Measurements from ENCODE around the gene SLC2A2. TPM values are rescaled to one million over a fixed set of nuclear protein-coding genes. Genes with fewer than 3 reads are reported as not detected.
A peak's percentile ranks its signal among the peaks of the same experiment; 100 is the strongest.

SLC2A2 gene
- total RNA-seq, 1 experiment from 2014 or later = 4.6 TPM

GRCh38 chr3:171021377-171021776, 5.1 kb downstream of the SLC2A2 start:
- Mint-ChIP-seq H3K27ac (ENCODE audit: unreplicated experiment) (no peak overlapping the region), H3K36me3 (ENCODE audit: insufficient read depth, unreplicated experiment) (no peaks in the 10 kb centered on the region), H3K4me1 (ENCODE audit: low read depth, unreplicated experiment) (peaks cover 20% of the 10 kb centered on the region), H3K4me3 (ENCODE audit: unreplicated experiment) (no peak overlapping the region), H3K9me3 (ENCODE audit: unreplicated experiment) (no peaks in the 10 kb centered on the region), H3K27me3 (ENCODE audit: insufficient read depth, unreplicated experiment) (no peaks in the 10 kb centered on the region)
- Histone ChIP-seq H3K4me1 (peaks cover 16% of the 10 kb centered on the region; the same call in 1 of the 2 replicates), H3K4me3 (ENCODE audit: low read depth, low read length) (no peak overlapping the region), H3K27me3 (replicated peaks; ENCODE audit: control insufficient read depth, insufficient read depth, low read length) (no peaks in the 10 kb centered on the region), H3K36me3 (ENCODE audit: control insufficient read depth, insufficient read depth, low read length) (no peaks in the 10 kb centered on the region; the same call in 1 of the 2 replicates), H3K9me3 (no peaks in the 10 kb centered on the region)
- intact Hi-C loops (cut with micrococcal nuclease; ENCODE audit: unreplicated experiment) = no loop called here
- TF ChIP-seq, protein P1, sequence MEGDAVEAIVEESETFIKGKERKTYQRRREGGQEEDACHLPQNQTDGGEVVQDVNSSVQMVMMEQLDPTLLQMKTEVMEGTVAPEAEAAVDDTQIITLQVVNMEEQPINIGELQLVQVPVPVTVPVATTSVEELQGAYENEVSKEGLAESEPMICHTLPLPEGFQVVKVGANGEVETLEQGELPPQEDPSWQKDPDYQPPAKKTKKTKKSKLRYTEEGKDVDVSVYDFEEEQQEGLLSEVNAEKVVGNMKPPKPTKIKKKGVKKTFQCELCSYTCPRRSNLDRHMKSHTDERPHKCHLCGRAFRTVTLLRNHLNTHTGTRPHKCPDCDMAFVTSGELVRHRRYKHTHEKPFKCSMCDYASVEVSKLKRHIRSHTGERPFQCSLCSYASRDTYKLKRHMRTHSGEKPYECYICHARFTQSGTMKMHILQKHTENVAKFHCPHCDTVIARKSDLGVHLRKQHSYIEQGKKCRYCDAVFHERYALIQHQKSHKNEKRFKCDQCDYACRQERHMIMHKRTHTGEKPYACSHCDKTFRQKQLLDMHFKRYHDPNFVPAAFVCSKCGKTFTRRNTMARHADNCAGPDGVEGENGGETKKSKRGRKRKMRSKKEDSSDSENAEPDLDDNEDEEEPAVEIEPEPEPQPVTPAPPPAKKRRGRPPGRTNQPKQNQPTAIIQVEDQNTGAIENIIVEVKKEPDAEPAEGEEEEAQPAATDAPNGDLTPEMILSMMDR (IDR thresholded peaks at IDR 0.05; ENCODE audit: insufficient read depth in 1 of 2, low read depth in 1 of 2, low read length in 1 of 2, severe bottlenecking in 1 of 2, unreplicated experiment in 1 of 2) = no peak
- POLR2A ChIA-PET = no interaction called here
- CTCF ChIA-PET = no interaction called here
- no TSS peak for BruUV-seq (replicated peaks)
- DNase-seq = no peak

GRCh38 chr3:171018156-171018935, 8.2 kb downstream of the SLC2A2 start:
- Mint-ChIP-seq H3K9me3 (ENCODE audit: unreplicated experiment) (no peaks in the 10 kb centered on the region), H3K36me3 (ENCODE audit: insufficient read depth, unreplicated experiment) (no peaks in the 10 kb centered on the region), H3K4me1 (ENCODE audit: low read depth, unreplicated experiment) (peaks cover 7% of the 10 kb centered on the region), H3K27ac (ENCODE audit: unreplicated experiment) (no peak overlapping the region), H3K4me3 (ENCODE audit: unreplicated experiment) (no peak overlapping the region), H3K27me3 (ENCODE audit: insufficient read depth, unreplicated experiment) (no peaks in the 10 kb centered on the region)
- TF ChIP-seq, protein P1 (IDR thresholded peaks at IDR 0.05; ENCODE audit: insufficient read depth in 1 of 2, low read depth in 1 of 2, low read length in 1 of 2, severe bottlenecking in 1 of 2, unreplicated experiment in 1 of 2) = peak; percentile 16 to 60
- Histone ChIP-seq H3K4me3 (ENCODE audit: low read depth, low read length) (no peak overlapping the region), H3K27me3 (replicated peaks; ENCODE audit: control insufficient read depth, insufficient read depth, low read length) (no peaks in the 10 kb centered on the region), H3K36me3 (ENCODE audit: control insufficient read depth, insufficient read depth, low read length) (no peaks in the 10 kb centered on the region), H3K9me3 (no peaks in the 10 kb centered on the region), H3K4me1 (peaks cover 11% of the 10 kb centered on the region)
- DNase-seq = peak in 1 of 2 experiments; percentile 41
- CTCF ChIA-PET = no interaction called here
- intact Hi-C loops (cut with micrococcal nuclease; ENCODE audit: unreplicated experiment) = no loop called here
- POLR2A ChIA-PET = no interaction called here
- BruUV-seq (replicated peaks) = no TSS peak

GRCh38 chr3:171013822-171014748, 12.4 kb downstream of the SLC2A2 start:
- BruUV-seq (replicated peaks) = no TSS peak
- peak in 1 of 2 experiments; percentile 44 for DNase-seq
- Histone ChIP-seq H3K4me1 (peaks cover 36% of the 10 kb centered on the region), H3K36me3 (ENCODE audit: control insufficient read depth, insufficient read depth, low read length) (no peaks in the 10 kb centered on the region), H3K9me3 (no peaks in the 10 kb centered on the region), H3K27me3 (replicated peaks; ENCODE audit: control insufficient read depth, insufficient read depth, low read length) (no peaks in the 10 kb centered on the region), H3K4me3 (ENCODE audit: low read depth, low read length) (no peak overlapping the region)
- TF ChIP-seq, protein P1 (IDR thresholded peaks at IDR 0.05; ENCODE audit: insufficient read depth in 1 of 2, low read depth in 1 of 2, low read length in 1 of 2, severe bottlenecking in 1 of 2, unreplicated experiment in 1 of 2) = no peak
- CTCF ChIA-PET = no interaction called here
- Mint-ChIP-seq H3K27ac (ENCODE audit: unreplicated experiment) (no peak overlapping the region), H3K36me3 (ENCODE audit: insufficient read depth, unreplicated experiment) (no peaks in the 10 kb centered on the region), H3K27me3 (ENCODE audit: insufficient read depth, unreplicated experiment) (no peaks in the 10 kb centered on the region), H3K4me3 (ENCODE audit: unreplicated experiment) (no peak overlapping the region), H3K4me1 (ENCODE audit: low read depth, unreplicated experiment) (peaks cover 14% of the 10 kb centered on the region), H3K9me3 (ENCODE audit: unreplicated experiment) (no peaks in the 10 kb centered on the region)
- intact Hi-C loops (cut with micrococcal nuclease; ENCODE audit: unreplicated experiment) = no loop called here
- POLR2A ChIA-PET = interaction anchor here (0.6 kb wide), 1 partner anchor 12 kb away, joined by 3 read pairs; no protein-coding TSS in a partner anchor

Data from Caco-2 (cell line).